K562 (cell line): ENCODE results near the gene ZRANB3. TPM values are rescaled to one million over a fixed set of nuclear protein-coding genes. Genes with fewer than 3 reads are reported as not detected.
A peak's percentile ranks its signal among the peaks of the same experiment; 100 is the strongest.

ENCODE experiments used
- ATAC-seq: fragments of 200-7000 bp; cut with Tn5 transposase; 3 replicates; pipeline ENCODE4 v1.9.1; 2020; ENCODE audit warnings: moderate library complexity
- BruUV-seq: library from RNA; stranded (reverse); fragments of 400-500 nt; replicated peaks from 2 replicates; lab custom pipeline; 2021; lab: Mats Ljungman, UMichigan
- CTCF ChIA-PET: fragments of 300-600 bp; formaldehyde crosslinking; extraction: SDS; loops from one replicate; lab custom pipeline; 2021; ENCODE audit warnings: low intra/inter-chr PET ratio; lab: Yijun Ruan, JAX
- POLR2A ChIA-PET: fragments of 300-600, 350-650 bp; sonication (Branson Sonifier 250); formaldehyde crosslinking; extraction: SDS; loops from one replicate; lab custom pipeline; 2021; ENCODE audit warnings: antibody characterized with exemption, inconsistent platforms; lab: Yijun Ruan, JAX
- DNase-seq, 4 experiments: peaks; one replicate each; pipeline versions ENCODE4 v3.0.0 to v3.0.0-alpha.2; 2011 to 2018; ENCODE audit warnings: low spot score in 3 of 4, mixed read lengths in 3 of 4; ENCODE audit errors: extremely low read depth in 1 of 4
- FAIRE-seq: peaks from 2 replicates; lab custom pipeline; 2011; peaks lifted over from hg19 to GRCh38; lab: Jason Lieb, UNC
- H2AFZ ChIP-seq: 2 replicates; pipeline ENCODE4 v1.6.0; 2011; ENCODE audit warnings: low read depth, low read length, control low read depth, inconsistent platforms
- H3K27ac ChIP-seq: fragments of 200-600 bp; 3 replicates; pipeline ENCODE4 v1.8.0; 2011; ENCODE audit warnings: low read depth, mild to moderate bottlenecking, control low read depth, inconsistent platforms, low read length, moderate library complexity, mixed read lengths; ENCODE audit errors: extremely low read depth
- H3K27me3 ChIP-seq, 2 experiments: fragments of 300-600 bp in 1 of 2; 2 replicates in 1 of 2; 3 replicates in 1 of 2; pipeline versions ENCODE4 v1.6.0 to v1.8.0; 2011; ENCODE audit warnings: inconsistent platforms in 2 of 2, low read length in 2 of 2, mild to moderate bottlenecking in 1 of 2, mixed read lengths in 1 of 2, moderate library complexity in 1 of 2; ENCODE audit not compliant: control insufficient read depth in 2 of 2, insufficient read depth in 2 of 2
- H3K36me3 ChIP-seq: fragments of 300-600 bp; 3 replicates; pipeline ENCODE4 v1.8.0; 2011; ENCODE audit warnings: mild to moderate bottlenecking, low read length, inconsistent platforms; ENCODE audit not compliant: control insufficient read depth, insufficient read depth
- H3K4me1 ChIP-seq, 2 experiments: fragments of 200-600 bp in 1 of 2; replicated peaks in 1 of 2; 2 replicates in 1 of 2; 3 replicates in 1 of 2; pipeline versions ENCODE4 v1.5.1 to v1.8.0; 2011; ENCODE audit warnings: inconsistent platforms in 2 of 2, low read length in 2 of 2, mild to moderate bottlenecking in 1 of 2, mixed read lengths in 1 of 2, moderate library complexity in 1 of 2; ENCODE audit not compliant: control insufficient read depth in 2 of 2, insufficient read depth in 2 of 2
- H3K4me2 ChIP-seq: 2 replicates; pipeline ENCODE4 v1.6.1; 2011; ENCODE audit warnings: low read length, control low read depth, inconsistent platforms, mixed read lengths; ENCODE audit not compliant: insufficient read depth
- H3K4me3 ChIP-seq: fragments of 200-600 bp; sonication (generic), shearing (Covaris generic); 2 replicates; pipeline ENCODE4 v1.5.1; 2016; ENCODE audit warnings: control low read depth, inconsistent platforms
- H3K79me2 ChIP-seq: fragments of 200-600 bp; 3 replicates; pipeline ENCODE4 v1.8.0; 2011; ENCODE audit warnings: low read length, inconsistent platforms; ENCODE audit not compliant: control insufficient read depth, insufficient read depth
- H3K9ac ChIP-seq, 2 experiments: 2 replicates each; pipeline versions ENCODE4 v1.6.0 to v1.6.1; 2011; ENCODE audit warnings: low read depth in 2 of 2, low read length in 2 of 2, control low read depth in 1 of 2, inconsistent platforms in 1 of 2, mild to moderate bottlenecking in 1 of 2, mixed read lengths in 1 of 2; ENCODE audit not compliant: insufficient read depth in 1 of 2
- H3K9me1 ChIP-seq: one replicate; pipeline ENCODE4 v1.6.0; 2011; ENCODE audit warnings: inconsistent platforms, mild to moderate bottlenecking, low read length, moderate library complexity; ENCODE audit not compliant: control insufficient read depth, insufficient read depth
- H3K9me3 ChIP-seq: replicated peaks from 2 replicates; pipeline ENCODE4 v1.5.1; 2011; ENCODE audit warnings: low read depth, low read length, inconsistent platforms; ENCODE audit not compliant: control insufficient read depth, insufficient read depth
- H4K20me1 ChIP-seq: replicated peaks from 2 replicates; pipeline ENCODE4 v1.6.1; 2011; ENCODE audit warnings: low read length, inconsistent platforms, mixed read lengths; ENCODE audit not compliant: control insufficient read depth, insufficient read depth
- C11orf30 ChIP-seq: fragments of 450-650 bp; IDR thresholded peaks from 2 replicates; pipeline ENCODE4 v1.6.1; 2016; ENCODE audit warnings: low read depth, mild to moderate bottlenecking
- MAFF ChIP-seq: IDR thresholded peaks from 2 replicates; pipeline ENCODE4 v1.6.1; 2012; ENCODE audit warnings: low read length, improper control_type of control experiment
- MAFG ChIP-seq: fragments of 450-650 bp; conservative IDR thresholded peaks from 2 replicates; pipeline ENCODE4 v1.6.1; 2016; ENCODE audit warnings: missing genetic modification characterization, missing compliant biosample characterization
- MAFK ChIP-seq: IDR thresholded peaks from 2 replicates; pipeline ENCODE4 v1.6.1; 2011; ENCODE audit warnings: low read length, improper control_type of control experiment
- PTBP1 ChIP-seq: fragments of 200-400 bp; formaldehyde crosslinking; IDR thresholded peaks from 2 replicates; pipeline ENCODE4 v1.6.1; 2017; ENCODE audit warnings: low read depth, low read length
- SRSF9 ChIP-seq: fragments of 200-400 bp; formaldehyde crosslinking; IDR thresholded peaks from 2 replicates; pipeline ENCODE4 v1.6.1; 2017; ENCODE audit warnings: low read depth, low read length, borderline replicate concordance
- ZNF316 ChIP-seq: fragments of 450-650 bp; IDR thresholded peaks from 2 replicates; pipeline ENCODE4 v1.6.1; 2016
- ZNF41 ChIP-seq: fragments of 250-450 bp; sonication (Bioruptor Pico); conservative IDR thresholded peaks from 2 replicates; pipeline ENCODE4 v1.4.0; 2020; ENCODE audit warnings: mild to moderate bottlenecking
- ZNF583 ChIP-seq: fragments of 250-450 bp; sonication (Bioruptor Pico); IDR thresholded peaks from 2 replicates; pipeline ENCODE4 v1.4.0; 2020
- WGBS: fragments of 100-300 bp; shearing (Covaris generic); methylation state at CpG from one replicate; pipeline ENCODE4 v1.1.6; 2016; ENCODE audit warnings: low coverage, mixed read lengths; ENCODE audit not compliant: insufficient coverage; ENCODE audit errors: missing lambda C conversion rate; 5-methylcytosine and 5-hydroxymethylcytosine counted together
- in situ Hi-C: fragments of 300-500 bp; cut with MboI; formaldehyde crosslinking; loops from 4 replicates; pipeline ENCODE4 v1.15.0; 2018; ENCODE audit warnings: inconsistent platforms, mixed read lengths
- intact Hi-C: fragments of 100-400 bp; cut with micrococcal nuclease; formaldehyde crosslinking; loops from 2 replicates; pipeline ENCODE4 v1.14.2; 2022
- polyA plus RNA-seq, 8 experiments: library from polyadenylated mRNA; depleted of rRNA in 4 of 8; stranded (reverse) in 5 of 8; unstranded in 3 of 8; fragments of >200 nt; fragmentation: Nextera tagmentation in 2 of 8; fragmentation: Illumina TruSeq in 1 of 8; extraction: Ambion mirVana in 2 of 8; extraction: Trizol in 1 of 8; gene quantifications; 2 replicates each; pipeline versions ENCODE4 v1.2.1 to v1.2.3, GENCODE V29; 2011 to 2014; ENCODE audit warnings: inconsistent platforms in 1 of 8, missing spikeins in 1 of 8
- total RNA-seq, 7 experiments: library from RNA; depleted of rRNA in 6 of 7; stranded (reverse); fragments of >200 nt in 6 of 7; fragmentation: Illumina TruSeq in 2 of 7; extraction: Trizol in 2 of 7; gene quantifications; 2 replicates each; pipeline versions ENCODE4 v1.2.1 to v1.2.3, GENCODE V29; 2011 to 2021; ENCODE audit warnings: low replicate concordance in 1 of 7
- TF ChIP-seq, protein P1 (sequence below): fragments of 250-450 bp; sonication (Bioruptor Pico); IDR thresholded peaks from 2 replicates; pipeline ENCODE4 v1.8.0; 2022; ENCODE audit warnings: moderate library complexity, mild to moderate bottlenecking, inconsistent platforms

ZRANB3 gene
- total and polyA plus RNA-seq, 9 of the 15 experiments (the other 6 are each of a cell fraction or from before 2014, with no cell fraction given), result 8.6 to 21.3 (median 14.7) TPM

DNA sequence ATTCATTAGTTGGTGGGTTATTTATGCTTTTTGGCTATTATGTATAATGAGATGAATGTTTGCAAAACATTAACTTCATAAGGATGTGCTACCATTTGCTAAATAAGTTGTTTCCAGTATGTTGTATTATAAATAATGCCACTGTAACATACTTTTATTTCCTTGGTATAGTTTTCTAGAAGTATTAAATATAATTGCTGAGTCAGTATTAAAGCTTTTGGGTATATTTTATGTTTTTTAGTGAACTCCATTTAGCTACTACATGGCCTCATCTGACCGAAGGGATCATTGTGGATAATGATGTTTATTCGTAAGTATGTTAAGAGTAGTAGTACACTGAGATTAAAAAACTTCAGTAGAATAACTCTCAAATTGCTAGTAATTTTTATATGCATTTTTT is 405.1 kb downstream of the ZRANB3 start:
- H3K4me3 ChIP-seq, result no peak overlapping the region
- H2AFZ ChIP-seq, result no peak overlapping the region
- peak; percentile 94 for TF ChIP-seq ZNF316
- no peak for TF ChIP-seq ZNF583 (CRISPR knock-in tag)
- TF ChIP-seq MAFG (tag), result peak; percentile 73
- no peak for TF ChIP-seq SRSF9
- no peak for TF ChIP-seq ZNF41
- TF ChIP-seq PTBP1, result no peak
- peak; percentile 86 for TF ChIP-seq C11orf30
- peak; percentile 85 for TF ChIP-seq MAFK
- TF ChIP-seq, protein P1, sequence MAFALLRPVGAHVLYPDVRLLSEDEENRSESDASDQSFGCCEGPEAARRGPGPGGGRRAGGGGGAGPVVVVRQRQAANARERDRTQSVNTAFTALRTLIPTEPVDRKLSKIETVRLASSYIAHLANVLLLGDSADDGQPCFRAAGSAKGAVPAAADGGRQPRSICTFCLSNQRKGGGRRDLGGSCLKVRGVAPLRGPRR (CRISPR knock-in tag), result no peak
- TF ChIP-seq MAFF, result peak; percentile 81
- no peaks in the 10 kb centered on the region for H3K9me1 ChIP-seq
- no peaks in the 10 kb centered on the region for H4K20me1 ChIP-seq
- intact Hi-C loops (no loop called here), in situ Hi-C loops (no loop called here)
- H3K36me3 ChIP-seq, result peaks cover 56% of the 10 kb centered on the region
- H3K4me1 ChIP-seq, result no peaks in the 10 kb centered on the region
- H3K79me2 ChIP-seq, result no peaks in the 10 kb centered on the region
- no peak overlapping the region for H3K9ac ChIP-seq
- no peak overlapping the region for H3K27ac ChIP-seq
- 100% methylated on average over 2 of the region's 2 CpGs for WGBS
- ATAC-seq (no peak), DNase-seq (no peak), FAIRE-seq (no peak)
- no TSS peak for BruUV-seq
- no peaks in the 10 kb centered on the region for H3K27me3 ChIP-seq
- no peak overlapping the region for H3K4me2 ChIP-seq
- ChIA-PET CTCF (no interaction called here), POLR2A (no interaction called here)
- H3K9me3 ChIP-seq, result no peaks in the 10 kb centered on the region
